SH-SY5Y (cell line): ENCODE measurements around the gene PSRC1.

Experiments
- GATA2 ChIP-seq: IDR thresholded peaks from 2 replicates; pipeline ENCODE4 v1.6.1; 2011; ENCODE audit warnings: mild to moderate bottlenecking, low read depth, low read length
- GATA3 ChIP-seq: IDR thresholded peaks from 2 replicates; pipeline ENCODE4 v1.6.1; 2011; ENCODE audit warnings: low read depth, mild to moderate bottlenecking, low read length, moderate library complexity

Gene PSRC1

GRCh38 chr1:109242387-109242786 is 40.6 kb downstream of the PSRC1 start:
- no peak for TF ChIP-seq GATA2
- no peak for TF ChIP-seq GATA3

GRCh38 chr1:109241841-109242345 is 41.1 kb downstream of the PSRC1 start:
- TF ChIP-seq GATA3 (no peak), GATA2 (no peak)

GRCh38 chr1:109241344-109241743 is 41.6 kb downstream of the PSRC1 start:
- TF ChIP-seq GATA3 (no peak), GATA2 (no peak)

- TF ChIP-seq GATA2: no peak
- no peak for TF ChIP-seq GATA3
Measured at GRCh38 chr1:109240158-109241152, 42.5 kb downstream of the PSRC1 start.

GRCh38 chr1:109239409-109240068 is 43.4 kb downstream of the PSRC1 start:
- TF ChIP-seq GATA3: no peak
- no peak for TF ChIP-seq GATA2

GRCh38 chr1:109239047-109239408 is 43.9 kb downstream of the PSRC1 start:
- TF ChIP-seq GATA2 (no peak), GATA3 (no peak)

GRCh38 chr1:109238382-109238781 is 44.6 kb downstream of the PSRC1 start:
- no peak for TF ChIP-seq GATA3
- no peak for TF ChIP-seq GATA2

- TF ChIP-seq GATA2: no peak
- no peak for TF ChIP-seq GATA3
Measured at GRCh38 chr1:109237512-109237911, 45.4 kb downstream of the PSRC1 start.

- TF ChIP-seq GATA3: no peak
- TF ChIP-seq GATA2: no peak
Measured at GRCh38 chr1:109235137-109235536, 47.8 kb downstream of the PSRC1 start.

GRCh38 chr1:109231066-109231465 is 51.9 kb downstream of the PSRC1 start:
- no peak for TF ChIP-seq GATA3
- no peak for TF ChIP-seq GATA2
